ENCODE measurements around the gene PNISR.

The PNISR gene

DNA sequence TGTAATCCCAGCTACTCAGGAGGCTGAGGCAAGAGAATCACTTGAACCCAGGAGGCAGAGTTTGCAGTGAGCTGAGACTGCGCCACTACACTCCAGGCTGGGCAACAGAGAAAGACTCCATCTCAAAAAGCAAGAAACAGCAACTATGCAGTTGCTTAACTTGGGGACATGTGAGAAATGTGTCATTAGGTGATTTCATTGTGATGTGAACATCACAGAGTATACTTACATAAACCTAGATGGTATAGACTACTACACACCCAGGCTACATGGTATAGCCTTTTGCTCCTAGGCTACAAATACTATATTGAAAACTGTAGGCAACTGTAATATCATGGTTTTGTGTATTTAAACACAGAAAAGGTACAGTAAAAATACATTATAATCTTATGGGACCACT is 27.8 kb downstream of the PNISR start:
- DNase-seq, result no peak

DNA sequence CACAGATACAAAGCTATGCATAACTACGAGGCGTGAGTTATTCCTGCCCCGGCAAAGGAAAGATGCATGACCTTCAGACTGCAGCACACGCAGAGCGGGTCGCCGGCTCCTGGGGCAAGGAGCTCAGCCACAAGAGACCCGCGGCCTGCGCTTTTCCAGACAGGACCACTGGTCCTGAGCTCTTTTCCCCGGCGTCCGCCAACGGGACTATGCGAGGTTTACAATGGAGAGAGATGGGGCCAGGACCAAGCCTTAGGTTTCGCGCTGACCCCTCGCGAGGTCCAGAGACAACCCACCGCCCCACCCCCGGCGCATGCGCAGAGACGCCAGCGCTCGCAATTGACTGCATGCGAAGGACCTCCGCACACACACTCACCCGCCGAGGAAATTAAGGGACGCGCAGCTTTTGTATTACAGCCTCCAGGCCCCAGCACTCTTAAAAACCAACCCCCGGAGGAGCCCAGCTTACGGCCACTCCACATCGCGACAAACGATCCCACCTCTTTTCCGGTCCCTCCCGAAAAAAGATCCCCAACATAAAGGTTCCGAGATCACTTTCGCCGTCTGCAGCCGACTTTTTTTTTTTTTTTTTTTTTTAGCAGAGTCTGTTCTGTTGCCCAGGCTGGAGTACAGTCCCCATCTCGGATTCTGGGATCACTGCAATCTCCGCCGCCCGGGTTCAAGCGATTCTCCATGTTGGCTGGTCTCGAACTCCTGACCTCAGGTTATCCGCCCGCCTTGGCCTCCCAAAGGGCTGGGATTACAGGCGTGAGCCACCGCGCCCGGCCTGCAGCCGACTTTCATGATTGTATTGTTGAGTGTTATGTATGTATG is 31.2 kb downstream of the PNISR start, which contains the start of gene COQ3:
Gene COQ3, minus strand, starts transcription at position 498 of the 834 bp plus-strand sequence. Its CDS starts 16 bp downstream, at position 482.
- peak; percentile 63 for DNase-seq

DNA sequence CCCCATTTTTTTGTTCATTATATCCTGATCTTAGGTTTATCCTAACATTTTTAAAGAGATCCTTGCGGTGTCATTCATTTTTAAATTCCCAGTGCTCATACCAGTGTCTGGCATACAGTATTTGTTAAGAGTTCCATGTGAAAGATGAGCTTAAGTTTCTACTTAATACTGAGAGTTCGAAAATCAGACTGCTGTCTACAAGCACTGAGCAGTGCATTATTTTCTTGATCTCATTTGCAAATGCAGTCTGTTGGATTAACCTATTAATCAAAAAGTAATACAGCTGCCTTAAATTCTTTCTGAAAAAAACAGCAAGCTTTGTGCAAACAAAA is 31.8 kb downstream of the PNISR start:
- DNase-seq, result no peak

DNA sequence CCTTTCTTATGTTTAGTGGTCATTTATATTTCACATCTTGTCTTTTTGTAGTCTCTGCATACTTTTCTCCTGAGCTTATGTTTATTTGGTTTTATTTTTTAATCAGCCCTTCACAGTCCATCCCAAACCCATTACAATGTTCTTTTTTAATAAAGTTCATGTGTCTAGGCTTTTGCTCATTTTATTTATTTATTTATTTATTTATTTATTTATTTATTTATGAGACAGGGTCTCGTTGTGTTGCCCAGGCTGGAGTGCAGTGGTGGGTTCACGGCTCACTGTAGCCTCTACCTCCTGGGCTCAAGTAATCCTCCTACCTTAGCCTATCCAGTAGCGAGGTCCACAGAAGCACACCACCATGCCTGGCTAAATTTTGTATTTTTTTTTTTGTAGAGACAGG is 34.2 kb downstream of the PNISR start:
- DNase-seq, result no peak

DNA sequence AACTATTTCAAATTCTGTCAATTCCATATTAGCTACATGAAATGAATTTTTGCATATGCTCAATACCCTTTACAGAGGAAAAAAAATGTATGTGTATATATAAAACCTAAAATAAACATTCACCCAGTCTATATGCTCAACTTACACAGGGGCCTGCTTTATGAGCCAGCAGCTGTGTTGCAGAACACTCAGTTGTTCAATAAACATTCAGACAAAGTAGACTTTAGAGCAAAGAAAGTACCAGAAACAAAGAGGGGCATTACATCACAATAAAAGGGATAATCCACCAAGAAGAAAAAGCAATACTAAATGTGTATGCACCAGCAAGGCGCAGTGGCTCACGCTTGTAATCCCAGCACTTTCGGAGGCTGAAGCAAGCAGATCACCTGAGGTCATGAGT is 40.6 kb downstream of the PNISR start:
- no peak for DNase-seq

DNA sequence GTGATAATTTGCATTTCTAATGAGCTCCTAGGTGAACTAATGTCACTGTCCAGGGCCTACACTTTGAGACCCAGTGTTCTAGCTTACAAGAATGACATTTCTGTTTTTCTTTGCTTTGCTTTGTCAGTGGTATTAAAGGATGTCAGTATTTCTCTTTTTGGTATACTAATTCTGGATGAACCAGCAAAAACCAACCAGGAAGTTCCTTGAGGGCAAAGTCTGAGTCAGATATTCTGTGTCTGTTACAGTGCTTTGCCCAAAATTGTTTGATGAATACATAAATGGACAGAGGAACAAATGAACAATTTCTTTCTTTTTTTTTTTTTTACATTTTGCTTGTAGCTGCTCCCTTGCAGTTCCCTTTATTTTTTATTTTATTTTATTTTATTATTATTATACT is 46.5 kb downstream of the PNISR start:
- no peak for DNase-seq

DNA sequence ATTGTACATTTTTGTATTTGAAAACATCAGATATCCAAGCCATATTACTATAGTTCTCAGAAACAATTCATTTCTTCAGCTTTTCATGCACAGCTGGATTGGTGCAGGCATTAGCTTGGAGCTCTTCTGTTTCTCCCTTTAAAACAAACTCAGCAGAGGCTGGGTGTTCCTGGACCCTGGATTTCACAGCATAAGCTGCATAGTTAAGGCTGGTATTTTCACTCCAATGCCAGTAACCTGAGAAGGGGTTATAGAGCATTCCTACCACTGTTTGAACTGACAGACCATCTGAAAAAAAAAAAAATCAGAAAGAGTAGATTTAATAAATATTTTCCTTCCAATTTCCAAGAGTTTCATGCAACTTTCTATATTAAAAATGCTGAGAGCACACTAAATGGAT is 55.6 kb downstream of the PNISR start:
- DNase-seq, result no peak

DNA sequence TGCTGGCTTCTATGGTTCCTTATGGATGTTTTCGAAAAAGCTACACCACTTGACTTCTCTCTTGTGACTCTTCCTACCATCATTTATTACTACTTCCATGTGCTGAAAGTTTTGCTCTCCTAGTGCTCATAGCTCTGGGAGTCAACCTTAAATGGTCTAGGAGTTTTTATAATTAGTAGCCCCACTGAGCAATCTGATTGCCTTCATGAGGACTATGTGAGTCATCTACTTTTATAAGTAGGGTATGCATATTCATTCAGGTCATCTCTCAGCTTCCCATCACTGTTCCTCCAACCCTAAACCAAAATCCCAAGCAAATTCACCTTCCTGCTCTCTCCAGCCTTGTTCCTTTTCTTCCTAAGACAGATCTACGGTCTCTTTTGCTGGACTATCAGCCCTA is 58.3 kb downstream of the PNISR start:
- no peak for DNase-seq

DNA sequence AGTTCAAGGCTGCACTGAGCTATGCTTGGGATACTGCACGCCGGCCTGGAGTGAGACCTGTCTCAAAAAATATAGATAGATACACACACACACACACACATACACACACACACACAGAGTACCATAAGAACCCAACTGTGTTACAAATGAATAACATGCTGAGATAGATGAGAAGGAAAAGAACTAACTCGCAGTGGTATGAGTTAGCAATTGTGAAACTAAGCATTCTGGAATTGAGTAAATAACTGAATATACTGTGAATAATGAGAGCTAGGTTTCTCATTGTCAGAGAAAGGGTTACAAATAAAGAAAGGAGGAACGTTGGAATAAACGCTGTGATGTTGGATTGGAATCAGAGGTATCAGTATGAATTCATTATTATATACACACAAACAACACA is 61.1 kb downstream of the PNISR start:
- no peak for DNase-seq

DNA sequence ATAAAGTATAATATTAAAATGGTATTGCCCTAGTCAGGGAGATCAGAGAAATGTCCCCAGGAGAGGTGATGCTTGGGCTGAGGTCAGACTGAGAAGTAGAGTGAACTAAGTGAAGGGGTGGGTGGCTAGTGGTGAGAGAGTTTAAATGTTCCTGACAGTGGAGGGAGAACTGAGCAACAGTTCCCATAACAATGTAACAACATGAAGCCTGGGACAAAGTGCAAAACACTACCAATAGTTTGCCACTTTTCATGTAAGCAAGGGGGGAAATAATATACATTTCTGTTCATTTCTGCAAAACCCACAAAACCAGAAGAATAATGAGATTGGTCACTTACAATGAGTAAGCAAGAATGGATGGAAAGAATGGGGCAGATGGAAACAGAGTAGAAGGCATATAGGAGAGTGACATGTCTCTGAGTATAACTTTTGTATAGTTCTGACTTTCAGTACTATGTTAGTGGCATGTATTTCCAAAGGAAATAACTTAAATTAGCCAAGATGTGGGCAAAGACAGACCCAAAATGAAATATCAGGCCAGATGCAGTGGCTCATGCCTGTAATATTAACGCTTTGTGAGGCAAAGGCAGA is 62.3 kb downstream of the PNISR start:
- DNase-seq, result no peak

DNA sequence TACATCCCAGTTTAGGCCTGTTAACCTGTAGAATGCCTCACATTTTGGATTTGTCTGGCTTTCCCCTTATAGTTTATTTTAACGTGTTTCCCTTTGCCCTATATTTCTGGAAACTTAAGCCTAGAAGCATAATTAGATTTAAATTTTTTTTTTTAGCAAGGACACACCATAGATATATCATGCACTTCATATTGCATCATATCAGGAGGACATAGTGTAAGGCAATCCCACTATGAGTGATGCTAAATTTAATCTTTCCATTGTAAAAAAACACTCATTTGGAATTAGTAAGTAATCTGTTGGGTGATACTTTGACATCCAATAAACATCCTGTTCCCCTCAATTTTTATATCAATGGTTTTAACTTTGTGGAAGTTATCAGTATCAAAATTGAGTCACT is 65.3 kb downstream of the PNISR start:
- DNase-seq, result no peak

DNA sequence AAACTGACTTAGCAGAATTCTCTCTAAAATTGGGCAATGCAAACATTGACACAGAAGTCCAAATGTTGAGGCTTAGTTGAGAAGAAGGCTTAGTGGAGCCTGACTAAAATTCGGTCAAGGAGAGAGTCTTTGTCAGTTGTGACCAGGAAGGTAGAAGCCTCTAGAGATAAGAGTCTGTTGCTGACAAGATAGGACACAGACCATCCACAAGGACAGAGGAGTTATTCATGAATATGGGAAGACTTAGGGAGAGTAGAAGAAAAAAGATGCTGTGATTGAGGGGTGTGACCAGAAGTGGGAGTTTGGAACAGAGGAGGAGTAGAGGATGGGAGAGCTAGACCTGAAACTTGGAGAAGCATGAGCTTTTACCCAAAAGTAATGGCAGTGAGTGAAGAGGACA is 68.5 kb downstream of the PNISR start:
- DNase-seq, result no peak

DNA sequence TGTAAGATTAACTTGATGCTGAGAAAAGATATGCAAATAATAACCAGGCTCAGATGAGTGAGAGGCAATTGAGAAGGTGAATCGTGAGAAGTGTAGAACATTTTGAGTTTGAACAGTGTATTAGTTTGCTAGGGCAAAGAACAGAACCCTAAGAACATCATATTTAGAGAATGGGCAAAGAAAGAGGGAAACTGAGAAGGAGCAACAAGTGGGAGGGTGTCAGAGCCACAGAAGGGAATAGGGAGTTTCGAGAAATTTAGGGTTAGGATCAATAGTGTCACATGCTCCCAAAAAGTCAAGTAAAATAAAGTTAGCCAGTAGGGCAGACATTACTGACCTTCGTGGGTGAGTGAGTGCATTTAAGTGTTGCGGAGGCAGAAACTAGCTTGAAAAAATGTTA is 70.1 kb downstream of the PNISR start:
- DNase-seq, result no peak

DNA sequence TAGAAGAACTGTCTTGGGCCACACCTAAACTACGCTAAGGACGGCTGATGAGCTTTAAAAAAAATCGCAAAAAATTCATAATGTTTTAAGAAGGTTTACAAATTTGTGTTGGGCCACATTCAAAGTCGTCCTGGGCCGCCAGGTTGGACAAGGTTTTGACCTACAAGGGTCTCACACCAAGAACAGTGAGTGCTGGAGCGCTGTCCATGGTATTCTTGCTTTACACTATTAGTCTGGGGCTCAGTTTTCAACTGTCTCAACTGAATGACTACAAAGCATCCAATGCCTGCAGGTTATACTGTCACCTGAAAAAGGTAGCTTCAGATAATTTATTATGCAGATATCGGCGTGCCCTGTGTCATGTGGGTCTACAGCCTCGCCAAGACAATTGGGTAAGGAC is 72.0 kb downstream of the PNISR start:
- DNase-seq, result no peak

DNA sequence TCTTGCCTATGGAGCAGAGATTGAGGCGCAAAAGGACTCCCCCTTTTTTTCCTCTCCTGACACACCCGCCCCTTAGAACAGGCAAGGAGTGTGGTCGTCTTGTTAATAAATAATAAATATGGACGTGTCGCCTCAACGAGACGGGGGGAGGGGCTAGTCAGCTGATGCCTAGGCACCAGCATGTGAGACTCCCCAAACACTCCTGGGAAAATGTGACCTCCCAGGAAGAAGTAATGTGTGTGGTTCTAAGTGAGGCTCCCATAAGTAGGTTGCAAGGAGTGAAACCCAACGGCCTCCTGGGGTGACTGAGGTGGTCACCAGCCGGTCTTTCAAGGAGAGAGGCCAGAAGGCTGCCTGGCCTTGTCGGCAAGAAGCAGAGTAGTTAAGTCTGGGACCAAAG is 74.5 kb downstream of the PNISR start:
- no peak for DNase-seq

DNA sequence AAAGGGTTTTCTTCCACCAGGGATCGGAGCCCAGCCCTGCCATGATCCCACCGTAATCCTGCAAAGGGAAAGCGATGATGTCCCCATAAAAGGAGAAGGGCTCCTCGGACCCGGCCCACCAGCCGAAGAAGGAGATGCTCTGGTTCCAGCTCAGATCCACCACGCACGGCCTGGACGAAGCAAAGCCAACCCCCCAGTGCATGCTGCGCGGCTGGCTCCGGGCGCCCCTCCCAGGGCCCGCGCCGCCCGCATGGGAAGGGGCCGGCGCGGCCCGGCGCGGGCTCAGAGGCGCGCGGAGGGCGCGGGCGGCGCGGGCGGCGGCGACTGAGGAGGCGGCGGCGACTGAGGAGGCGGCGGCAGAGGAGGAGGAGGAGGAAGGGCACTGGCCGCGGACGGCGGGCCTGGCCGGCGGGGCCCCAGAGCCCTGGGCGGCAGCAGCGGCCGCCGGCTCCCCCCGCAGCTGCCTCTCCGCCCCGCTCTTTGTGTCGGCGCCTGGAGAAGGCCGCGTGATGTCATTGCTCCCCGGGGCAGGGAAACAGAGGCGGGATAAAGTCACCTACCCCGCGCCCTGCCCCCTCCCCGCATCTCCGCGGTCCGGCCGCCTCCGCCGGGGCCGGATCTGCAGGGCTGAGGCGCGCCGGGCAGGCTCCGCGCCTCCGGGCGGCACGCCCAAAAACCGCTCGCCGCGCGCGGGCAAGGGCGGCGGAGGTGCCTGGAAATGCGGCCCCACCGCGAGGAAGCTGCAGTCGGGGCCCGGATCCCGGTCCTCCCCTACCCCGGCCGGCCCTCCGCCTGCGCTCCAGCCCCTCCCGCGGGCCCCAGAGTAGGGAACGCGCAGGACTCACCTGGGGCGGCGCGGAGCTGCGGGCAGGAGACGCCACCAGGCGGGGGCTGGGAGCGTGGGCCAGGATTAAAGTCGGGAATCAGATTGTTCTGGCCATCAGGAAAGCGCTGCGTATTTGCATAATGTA is 75.7 kb downstream of the PNISR start, which contains the start of gene FAXC:
Gene FAXC, minus strand, starts transcription at position 504 of the 971 bp plus-strand sequence. Its CDS starts 302 bp downstream, at position 202.
- DNase-seq, result no peak

DNA sequence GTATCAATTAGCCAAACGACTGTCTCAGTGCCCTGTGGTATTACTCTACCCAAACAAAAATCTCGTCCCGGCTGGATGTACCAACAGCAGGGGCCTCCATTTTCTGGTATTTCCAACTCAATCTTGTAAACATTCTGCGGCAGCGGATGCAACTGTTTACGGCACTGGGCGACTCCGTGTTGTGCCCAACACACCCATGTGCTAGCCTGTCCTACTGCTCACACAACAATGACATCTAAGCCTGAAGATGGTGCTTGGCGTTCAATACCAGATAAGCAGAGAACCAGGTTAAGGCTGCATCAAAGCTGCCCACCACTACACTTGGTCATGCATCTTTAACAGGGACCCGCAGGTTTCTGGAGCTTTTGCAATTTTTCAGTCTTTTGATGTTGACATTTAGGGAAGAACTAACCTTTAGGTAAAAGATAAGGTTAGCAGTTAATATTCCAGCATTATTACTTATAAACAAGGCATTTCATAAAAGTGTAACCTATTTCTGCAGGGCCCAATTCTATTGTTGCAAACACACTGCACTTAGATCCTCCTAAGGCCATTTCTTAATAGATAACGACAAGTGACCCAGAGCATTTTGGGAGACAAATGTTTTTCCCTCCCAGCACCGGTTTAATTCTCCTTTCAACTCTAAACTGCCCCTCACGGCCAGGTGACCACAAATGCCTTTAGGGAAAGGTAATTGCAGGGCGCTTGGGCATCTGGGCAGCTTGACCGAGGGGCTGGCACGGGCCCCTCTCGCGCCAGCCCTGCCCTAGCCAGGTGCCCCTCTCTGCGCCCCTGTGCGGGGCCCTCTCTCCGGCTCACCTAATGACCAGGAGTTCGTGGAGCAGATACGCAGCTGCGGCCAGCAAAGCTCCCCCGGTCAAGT is 76.6 kb downstream of the PNISR start:
- DNase-seq, result no peak

Data from HCEC 1CT (cell line).